Mesenchymal stem cell (in vitro differentiated cells and primary cell): ENCODE data around the gene SLC35F3.
"Not testable (repeated sequence)": the region's sequence is repeated elsewhere in the genome, so short reads cannot be mapped to it uniquely, and the experiment has no call there.

Experiments used
- DNase-seq: peaks from one replicate; pipeline ENCODE4 v3.0.0-alpha.2; 2013
- H2AFZ ChIP-seq: one replicate; pipeline ENCODE4 v1.6.1; 2013; ENCODE audit warnings: low read depth, mild to moderate bottlenecking, control low read depth, inconsistent platforms, low read length, moderate library complexity
- H2AK5ac ChIP-seq: 2 replicates; pipeline ENCODE4 v1.6.1; 2013; ENCODE audit warnings: low read length, moderate library complexity, mild to moderate bottlenecking, inconsistent platforms; ENCODE audit not compliant: severe bottlenecking
- H2BK120ac ChIP-seq: one replicate; pipeline ENCODE4 v1.6.1; 2013; ENCODE audit warnings: low read depth, mild to moderate bottlenecking, inconsistent platforms, low read length, moderate library complexity
- H2BK12ac ChIP-seq, 2 experiments: one replicate each; pipeline ENCODE4 v1.6.1; 2013; ENCODE audit warnings: inconsistent platforms in 2 of 2, low read length in 2 of 2, mild to moderate bottlenecking in 2 of 2, moderate library complexity in 2 of 2, control low read depth in 1 of 2
- H2BK15ac ChIP-seq: one replicate; pipeline ENCODE4 v1.6.1; 2013; ENCODE audit warnings: mild to moderate bottlenecking, low read depth, inconsistent platforms; ENCODE audit not compliant: poor library complexity, severe bottlenecking
- H2BK5ac ChIP-seq: 2 replicates; pipeline ENCODE4 v1.6.1; 2013; ENCODE audit warnings: low read depth, mild to moderate bottlenecking, low read length, control low read depth, inconsistent platforms; ENCODE audit not compliant: poor library complexity, severe bottlenecking
- H3K14ac ChIP-seq, 2 experiments: one replicate each; pipeline ENCODE4 v1.6.1; 2013; ENCODE audit warnings: inconsistent platforms in 2 of 2, low read length in 2 of 2, control low read depth in 1 of 2, mild to moderate bottlenecking in 1 of 2, moderate library complexity in 1 of 2
- H3K18ac ChIP-seq, 2 experiments: one replicate each; pipeline ENCODE4 v1.6.1; 2013; ENCODE audit warnings: inconsistent platforms in 2 of 2, low read length in 2 of 2, control low read depth in 1 of 2, low read depth in 1 of 2, mild to moderate bottlenecking in 1 of 2
- H3K23ac ChIP-seq, 2 experiments: one replicate each; pipeline ENCODE4 v1.6.1; 2013; ENCODE audit warnings: inconsistent platforms in 2 of 2, low read length in 2 of 2, mild to moderate bottlenecking in 2 of 2, moderate library complexity in 2 of 2, control low read depth in 1 of 2
- H3K27ac ChIP-seq: 2 replicates; pipeline ENCODE4 v1.5.1; 2013; ENCODE audit warnings: mild to moderate bottlenecking, moderate library complexity, low read length, control low read depth, inconsistent platforms; ENCODE audit not compliant: poor library complexity, severe bottlenecking
- H3K27me3 ChIP-seq, 2 experiments: 2 replicates each; pipeline versions ENCODE4 v1.6.1 to v1.7.0; 2013; ENCODE audit warnings: low read length in 2 of 2, mild to moderate bottlenecking in 2 of 2, moderate library complexity in 2 of 2, control low read depth in 1 of 2, inconsistent platforms in 1 of 2; ENCODE audit not compliant: control insufficient read depth in 1 of 2, insufficient read depth in 1 of 2
- H3K36me3 ChIP-seq, 2 experiments: 2 replicates each; pipeline versions ENCODE4 v1.6.1 to v1.7.0; 2013; ENCODE audit warnings: low read length in 2 of 2, control low read depth in 1 of 2, inconsistent platforms in 1 of 2, low read depth in 1 of 2, mild to moderate bottlenecking in 1 of 2; ENCODE audit not compliant: insufficient read depth in 2 of 2, control insufficient read depth in 1 of 2
- H3K4ac ChIP-seq, 2 experiments: one replicate each; pipeline ENCODE4 v1.6.1; 2013; ENCODE audit warnings: inconsistent platforms in 2 of 2, low read length in 2 of 2, mild to moderate bottlenecking in 2 of 2, moderate library complexity in 2 of 2, control low read depth in 1 of 2, low read depth in 1 of 2
- H3K4me1 ChIP-seq: 2 replicates; pipeline ENCODE4 v1.6.1; 2013; ENCODE audit warnings: low read depth, low read length, control low read depth; ENCODE audit not compliant: control insufficient read depth, insufficient read depth
- H3K4me2 ChIP-seq: 2 replicates; pipeline ENCODE4 v1.6.1; 2013; ENCODE audit warnings: low read length, mild to moderate bottlenecking, inconsistent platforms; ENCODE audit not compliant: poor library complexity, severe bottlenecking
- H3K4me3 ChIP-seq, 2 experiments: 2 replicates each; pipeline versions ENCODE4 v1.5.1 to v1.7.0; 2013; ENCODE audit warnings: low read length in 2 of 2, mild to moderate bottlenecking in 2 of 2, control low read depth in 1 of 2, low read depth in 1 of 2; ENCODE audit not compliant: insufficient read depth in 1 of 2
- H3K79me1 ChIP-seq: replicated peaks from 2 replicates; pipeline ENCODE4 v1.6.1; 2013; ENCODE audit warnings: mild to moderate bottlenecking, control low read depth, low read length, inconsistent platforms; ENCODE audit not compliant: poor library complexity, severe bottlenecking
- H3K9ac ChIP-seq: 2 replicates; pipeline ENCODE4 v1.7.0; 2013; ENCODE audit warnings: mild to moderate bottlenecking, low read length, moderate library complexity
- H3K9me3 ChIP-seq: 2 replicates; pipeline ENCODE4 v1.7.0; 2013; ENCODE audit warnings: mild to moderate bottlenecking, low read length; ENCODE audit not compliant: control insufficient read depth
- H4K8ac ChIP-seq: one replicate; pipeline ENCODE4 v1.6.1; 2013; ENCODE audit warnings: inconsistent platforms, mild to moderate bottlenecking, low read length, moderate library complexity
- H4K91ac ChIP-seq: one replicate; pipeline ENCODE4 v1.6.1; 2013; ENCODE audit warnings: mild to moderate bottlenecking, low read length, inconsistent platforms
- WGBS: methylation state at CpG from one replicate; pipeline ENCODE4 v1.1.7; 2013; ENCODE audit warnings: mixed read lengths; 5-methylcytosine and 5-hydroxymethylcytosine counted together

The SLC35F3 gene

GRCh38 chr1:234150892-234151291 lies 246.4 kb downstream of the SLC35F3 start:
- H2AK5ac ChIP-seq = no peak overlapping the region
- no peaks in the 10 kb centered on the region for H3K36me3 ChIP-seq
- H2BK15ac ChIP-seq = no peak overlapping the region
- H3K14ac ChIP-seq = no peak overlapping the region
- no peaks in the 10 kb centered on the region for H3K9me3 ChIP-seq
- no peak overlapping the region for H3K4me3 ChIP-seq
- no peak overlapping the region for H4K91ac ChIP-seq
- no peaks in the 10 kb centered on the region for H3K27me3 ChIP-seq
- H3K23ac ChIP-seq = no peak overlapping the region
- no peak overlapping the region for H3K4ac ChIP-seq
- H3K4me1 ChIP-seq = no peaks in the 10 kb centered on the region
- H2BK12ac ChIP-seq = no peak overlapping the region
- no peak overlapping the region for H3K27ac ChIP-seq
- H2AFZ ChIP-seq = no peak overlapping the region
- H4K8ac ChIP-seq = no peak overlapping the region
- no peak overlapping the region for H2BK120ac ChIP-seq
- H3K4me2 ChIP-seq = no peak overlapping the region
- no peak overlapping the region for H3K18ac ChIP-seq
- no peaks in the 10 kb centered on the region for H3K79me1 ChIP-seq
- WGBS = 64% methylated on average over 2 of the region's 2 CpGs
- H3K9ac ChIP-seq = no peak overlapping the region
- DNase-seq = no peak
- no peak overlapping the region for H2BK5ac ChIP-seq

DNA sequence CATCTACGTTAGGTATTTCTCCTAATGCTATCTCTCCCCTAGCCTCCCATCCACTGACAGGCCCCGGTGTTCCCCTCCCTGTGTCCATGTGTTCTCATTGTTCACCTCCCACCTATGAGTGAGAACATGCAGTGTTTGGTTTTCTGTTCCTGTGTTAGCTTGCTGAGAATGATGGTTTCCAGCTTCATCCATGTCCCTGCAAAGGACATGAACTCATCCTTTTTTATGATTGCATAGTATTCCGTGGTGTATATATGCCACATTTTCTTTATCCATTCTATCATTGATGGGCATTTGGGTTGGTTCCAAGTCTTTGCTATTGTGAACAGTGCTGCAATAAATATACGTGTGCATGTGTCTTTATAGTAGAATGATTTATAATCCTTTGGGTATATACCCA lies 247.9 kb downstream of the SLC35F3 start:
- not testable (repeated sequence) for H3K4me3 ChIP-seq, H2AK5ac ChIP-seq, H3K27me3 ChIP-seq, H3K4ac ChIP-seq, H3K79me1 ChIP-seq, H3K23ac ChIP-seq, H3K36me3 ChIP-seq, H3K14ac ChIP-seq, H3K18ac ChIP-seq, H3K9ac ChIP-seq, H4K91ac ChIP-seq, H3K4me2 ChIP-seq, H2BK5ac ChIP-seq, H3K4me1 ChIP-seq, H3K27ac ChIP-seq, H4K8ac ChIP-seq, H2AFZ ChIP-seq, H2BK15ac ChIP-seq, DNase-seq, H2BK12ac ChIP-seq, H2BK120ac ChIP-seq, H3K9me3 ChIP-seq
- 88% methylated on average over 1 of the region's 4 CpGs for WGBS

GRCh38 chr1:234154320-234155251 lies 250.1 kb downstream of the SLC35F3 start:
- no peaks in the 10 kb centered on the region for H3K4me1 ChIP-seq
- H3K27ac ChIP-seq = no peak overlapping the region
- H3K79me1 ChIP-seq = no peaks in the 10 kb centered on the region
- H3K18ac ChIP-seq = no peak overlapping the region
- peak; percentile 68 for DNase-seq
- H3K4ac ChIP-seq = no peak overlapping the region
- no peak overlapping the region for H3K9ac ChIP-seq
- no peak overlapping the region for H4K8ac ChIP-seq
- H3K4me3 ChIP-seq = no peak overlapping the region
- no peak overlapping the region for H3K14ac ChIP-seq
- WGBS = 49% methylated on average over 5 of the region's 7 CpGs
- no peak overlapping the region for H2BK5ac ChIP-seq
- H2AK5ac ChIP-seq = no peak overlapping the region
- H3K23ac ChIP-seq = no peak overlapping the region
- no peak overlapping the region for H2AFZ ChIP-seq
- no peak overlapping the region for H4K91ac ChIP-seq
- no peaks in the 10 kb centered on the region for H3K27me3 ChIP-seq
- H3K36me3 ChIP-seq = no peaks in the 10 kb centered on the region
- H2BK15ac ChIP-seq = no peak overlapping the region
- no peak overlapping the region for H2BK120ac ChIP-seq
- no peaks in the 10 kb centered on the region for H3K9me3 ChIP-seq
- no peak overlapping the region for H2BK12ac ChIP-seq
- H3K4me2 ChIP-seq = no peak overlapping the region

- no peaks in the 10 kb centered on the region for H3K79me1 ChIP-seq
- no peak overlapping the region for H2AK5ac ChIP-seq
- no peaks in the 10 kb centered on the region for H3K4me1 ChIP-seq
- H3K27ac ChIP-seq = no peak overlapping the region
- no peak overlapping the region for H3K23ac ChIP-seq
- no peak overlapping the region for H2BK120ac ChIP-seq
- no peak overlapping the region for H3K4me3 ChIP-seq
- no peak overlapping the region for H3K4me2 ChIP-seq
- H3K9ac ChIP-seq = no peak overlapping the region
- no peaks in the 10 kb centered on the region for H3K36me3 ChIP-seq
- no peak overlapping the region for H4K91ac ChIP-seq
- DNase-seq = no peak
- H3K27me3 ChIP-seq = peaks cover 0 to 4% of the 10 kb centered on the region in 2 experiments
- no peak overlapping the region for H2AFZ ChIP-seq
- H3K14ac ChIP-seq = no peak overlapping the region
- no peak overlapping the region for H3K18ac ChIP-seq
- H4K8ac ChIP-seq = no peak overlapping the region
- H2BK15ac ChIP-seq = no peak overlapping the region
- no peaks in the 10 kb centered on the region for H3K9me3 ChIP-seq
- no peak overlapping the region for H2BK12ac ChIP-seq
- no peak overlapping the region for H3K4ac ChIP-seq
- no peak overlapping the region for H2BK5ac ChIP-seq
Observed at GRCh38 chr1:234162661-234163060, 258.2 kb downstream of the SLC35F3 start.
